Natural killer cell (primary cell): Measurements from ENCODE around the gene COL6A5. TPM values are rescaled to one million over a fixed set of nuclear protein-coding genes. Genes with fewer than 3 reads are reported as not detected.

ENCODE experiments used
- ATAC-seq, 3 donors: fragments of 150-1000 bp in 2 of 3; fragments of 200-7000 bp in 1 of 3; cut with Tn5 transposase; 1 replicate in 1 of 3; 2 replicates in 2 of 3; pipeline ENCODE4 v1.10.0; 2021; ENCODE audit warnings: mild to moderate bottlenecking in 2 of 3, moderate library complexity in 2 of 3
- DNase-seq, 2 donors: peaks; one replicate each; pipeline versions ENCODE4 v3.0.0 to v3.0.0-alpha.2; 2013 to 2021; ENCODE audit warnings: mixed read lengths in 1 of 2
- H3K27ac ChIP-seq: one replicate; pipeline ENCODE4 v1.5.1; 2013; ENCODE audit warnings: mild to moderate bottlenecking, low read length
- H3K27me3 ChIP-seq: one replicate; pipeline ENCODE4 v1.6.1; 2013; ENCODE audit warnings: low read length; ENCODE audit not compliant: control insufficient read depth, insufficient read depth
- H3K36me3 ChIP-seq: one replicate; pipeline ENCODE4 v1.6.1; 2013; ENCODE audit warnings: low read length; ENCODE audit not compliant: control insufficient read depth, insufficient read depth
- H3K4me1 ChIP-seq: one replicate; pipeline ENCODE4 v1.6.1; 2013; ENCODE audit warnings: low read length; ENCODE audit not compliant: control insufficient read depth, insufficient read depth
- H3K4me3 ChIP-seq: one replicate; pipeline ENCODE4 v1.5.1; 2013; ENCODE audit warnings: low read length
- H3K9me3 ChIP-seq: one replicate; pipeline ENCODE4 v1.6.1; 2013; ENCODE audit warnings: low read length; ENCODE audit not compliant: control insufficient read depth, insufficient read depth
- H3K27ac Mint-ChIP-seq, 2 donors: one replicate each; pipeline ENCODE4 v1.8.0; 2022; ENCODE audit warnings: mild to moderate bottlenecking in 2 of 2, mixed read lengths in 2 of 2, moderate library complexity in 1 of 2
- H3K27me3 Mint-ChIP-seq, 2 donors: one replicate each; pipeline ENCODE4 v1.8.0; 2022; ENCODE audit warnings: low read depth in 2 of 2, mixed read lengths in 2 of 2
- H3K36me3 Mint-ChIP-seq: one replicate; pipeline ENCODE4 v1.8.0; 2022; ENCODE audit warnings: mixed read lengths
- H3K4me1 Mint-ChIP-seq, 2 donors: one replicate each; pipeline ENCODE4 v1.8.0; 2022; ENCODE audit warnings: mixed read lengths in 2 of 2
- H3K4me3 Mint-ChIP-seq: one replicate; pipeline ENCODE4 v1.8.0; 2022; ENCODE audit warnings: mild to moderate bottlenecking, moderate library complexity, mixed read lengths
- H3K9me3 Mint-ChIP-seq, 2 donors: one replicate each; pipeline ENCODE4 v1.8.0; 2022; ENCODE audit warnings: mixed read lengths in 2 of 2
- WGBS: methylation state at CpG from one replicate; pipeline ENCODE4 v1.1.7; 2013; ENCODE audit warnings: missing lambda C conversion rate; ENCODE audit not compliant: insufficient coverage; 5-methylcytosine and 5-hydroxymethylcytosine counted together
- intact Hi-C: fragments of 100-400 bp; cut with micrococcal nuclease; formaldehyde crosslinking; loops from one replicate; pipeline ENCODE4 v1.14.2; 2022
- total RNA-seq, 4 donors: library from RNA; stranded (reverse); fragments of 120-200 nt in 1 of 4; gene quantifications; one replicate each; pipeline versions ENCODE4 v1.2.3 to v1.2.4, GENCODE V29; 2013 to 2022
- TF ChIP-seq, protein P1 (sequence below): fragments of 200-600 bp; IDR thresholded peaks from one replicate; pipeline ENCODE4 v1.8.0; 2022; ENCODE audit warnings: antibody characterized with exemption

Gene COL6A5
- total RNA-seq, 3 donors from 2014 or later (not counting 1 experiment from before 2014, with no cell fraction given) = not detected

DNA sequence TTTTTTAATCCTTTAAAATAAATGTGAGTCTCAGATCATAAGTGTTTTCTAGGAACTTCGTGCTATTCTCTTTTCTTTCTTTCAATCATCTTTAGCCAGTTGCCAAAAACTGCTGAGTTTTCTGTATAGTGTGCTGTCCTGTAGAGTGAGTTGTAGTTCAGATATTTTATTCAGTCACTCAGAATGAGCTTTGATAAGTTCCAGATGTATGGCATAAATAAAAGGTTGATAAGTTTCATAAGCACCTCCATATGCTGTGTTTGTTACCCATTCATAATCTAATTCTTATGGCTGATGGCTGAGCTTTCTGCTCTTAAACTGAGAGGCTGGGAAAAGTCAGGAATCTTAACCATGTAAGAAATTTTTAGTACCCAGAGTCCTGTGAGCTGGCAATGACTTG is 112.2 kb downstream of the COL6A5 start:
- H3K27me3 ChIP-seq = no peaks in the 10 kb centered on the region
- H3K27ac Mint-ChIP-seq = no peak overlapping the region
- 60% methylated on average over 1 of the region's 1 CpG for WGBS
- no peaks in the 10 kb centered on the region for H3K4me1 Mint-ChIP-seq
- DNase-seq = no peak
- intact Hi-C loops = no loop called here
- no peak overlapping the region for H3K4me3 Mint-ChIP-seq
- H3K4me3 ChIP-seq = no peak overlapping the region
- no peaks in the 10 kb centered on the region for H3K36me3 ChIP-seq
- H3K4me1 ChIP-seq = no peaks in the 10 kb centered on the region
- no peak overlapping the region for H3K27ac ChIP-seq
- TF ChIP-seq, protein P1, sequence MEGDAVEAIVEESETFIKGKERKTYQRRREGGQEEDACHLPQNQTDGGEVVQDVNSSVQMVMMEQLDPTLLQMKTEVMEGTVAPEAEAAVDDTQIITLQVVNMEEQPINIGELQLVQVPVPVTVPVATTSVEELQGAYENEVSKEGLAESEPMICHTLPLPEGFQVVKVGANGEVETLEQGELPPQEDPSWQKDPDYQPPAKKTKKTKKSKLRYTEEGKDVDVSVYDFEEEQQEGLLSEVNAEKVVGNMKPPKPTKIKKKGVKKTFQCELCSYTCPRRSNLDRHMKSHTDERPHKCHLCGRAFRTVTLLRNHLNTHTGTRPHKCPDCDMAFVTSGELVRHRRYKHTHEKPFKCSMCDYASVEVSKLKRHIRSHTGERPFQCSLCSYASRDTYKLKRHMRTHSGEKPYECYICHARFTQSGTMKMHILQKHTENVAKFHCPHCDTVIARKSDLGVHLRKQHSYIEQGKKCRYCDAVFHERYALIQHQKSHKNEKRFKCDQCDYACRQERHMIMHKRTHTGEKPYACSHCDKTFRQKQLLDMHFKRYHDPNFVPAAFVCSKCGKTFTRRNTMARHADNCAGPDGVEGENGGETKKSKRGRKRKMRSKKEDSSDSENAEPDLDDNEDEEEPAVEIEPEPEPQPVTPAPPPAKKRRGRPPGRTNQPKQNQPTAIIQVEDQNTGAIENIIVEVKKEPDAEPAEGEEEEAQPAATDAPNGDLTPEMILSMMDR = no peak
- ATAC-seq = peak in 1 of 3 donors; percentile 3
- H3K9me3 Mint-ChIP-seq = peaks cover 0 to 2% of the 10 kb centered on the region in 2 donors
- no peaks in the 10 kb centered on the region for H3K9me3 ChIP-seq
- H3K36me3 Mint-ChIP-seq = no peaks in the 10 kb centered on the region
- H3K27me3 Mint-ChIP-seq = no peaks in the 10 kb centered on the region

DNA sequence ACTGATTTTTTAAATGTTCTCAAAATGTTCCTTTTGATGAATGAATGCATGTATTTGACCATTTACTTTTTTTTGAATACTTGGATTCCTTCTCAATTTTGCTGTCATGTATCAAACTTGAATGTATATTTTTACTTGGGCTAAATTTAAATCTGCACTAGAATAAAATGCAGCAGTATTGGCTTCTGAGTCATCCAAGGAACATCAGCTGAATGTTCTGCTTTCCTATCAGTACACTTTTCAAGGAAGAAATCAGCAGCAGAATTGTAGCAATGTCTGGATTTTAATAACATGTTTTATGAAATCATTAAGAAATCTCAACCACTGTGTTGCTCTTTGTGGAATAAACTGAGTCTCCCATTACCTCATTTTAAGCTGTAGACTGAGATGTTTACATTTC is 114.5 kb downstream of the COL6A5 start:
- H3K4me1 ChIP-seq = no peaks in the 10 kb centered on the region
- no peaks in the 10 kb centered on the region for H3K27me3 ChIP-seq
- H3K36me3 ChIP-seq = no peaks in the 10 kb centered on the region
- peaks cover 3% of the 10 kb centered on the region for H3K9me3 ChIP-seq
- Mint-ChIP-seq H3K4me3 (no peak overlapping the region), H3K27me3 (peaks cover 3% of the 10 kb centered on the region in 2 donors), H3K4me1 (no peaks in the 10 kb centered on the region), H3K27ac (no peak overlapping the region), H3K36me3 (no peaks in the 10 kb centered on the region), H3K9me3 (peaks cover 0 to under 1% of the 10 kb centered on the region in 2 donors)
- H3K27ac ChIP-seq = no peak overlapping the region
- DNase-seq = no peak
- H3K4me3 ChIP-seq = no peak overlapping the region
- no peak for ATAC-seq
- TF ChIP-seq, protein P1 = no peak
- intact Hi-C loops = no loop called here

DNA sequence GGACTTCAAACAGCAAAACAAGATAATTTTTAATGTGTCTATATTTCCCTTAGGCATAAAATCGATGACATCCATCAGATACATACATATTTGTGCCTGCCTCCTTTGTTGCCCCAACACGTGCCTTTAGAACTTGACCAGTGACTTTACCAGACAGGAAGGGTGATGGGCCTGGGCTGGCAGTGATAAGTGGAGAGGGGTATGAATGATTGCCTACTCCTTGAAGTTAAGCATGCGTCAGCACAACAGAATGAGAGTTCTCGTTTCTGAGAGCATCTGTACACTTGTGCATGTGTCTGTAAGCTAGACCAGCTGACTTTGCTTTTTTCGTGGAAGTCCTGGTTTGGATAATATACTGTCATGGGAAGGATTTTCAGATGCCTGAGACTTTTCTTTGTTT is 116.6 kb downstream of the COL6A5 start:
- H3K27ac Mint-ChIP-seq = no peak overlapping the region
- 73% methylated on average over 5 of the region's 5 CpGs for WGBS
- H3K9me3 Mint-ChIP-seq = peaks cover 3 to 6% of the 10 kb centered on the region in 2 donors
- ATAC-seq = no peak
- Histone ChIP-seq H3K27ac (no peak overlapping the region), H3K4me3 (no peak overlapping the region), H3K36me3 (no peaks in the 10 kb centered on the region), H3K4me1 (no peaks in the 10 kb centered on the region), H3K27me3 (no peaks in the 10 kb centered on the region), H3K9me3 (peaks cover 3% of the 10 kb centered on the region)
- peaks cover 4 to 6% of the 10 kb centered on the region in 2 donors for H3K27me3 Mint-ChIP-seq
- H3K36me3 Mint-ChIP-seq = no peaks in the 10 kb centered on the region
- intact Hi-C loops = no loop called here
- no peak overlapping the region for H3K4me3 Mint-ChIP-seq
- TF ChIP-seq, protein P1 = no peak
- DNase-seq = no peak
- H3K4me1 Mint-ChIP-seq = no peaks in the 10 kb centered on the region

DNA sequence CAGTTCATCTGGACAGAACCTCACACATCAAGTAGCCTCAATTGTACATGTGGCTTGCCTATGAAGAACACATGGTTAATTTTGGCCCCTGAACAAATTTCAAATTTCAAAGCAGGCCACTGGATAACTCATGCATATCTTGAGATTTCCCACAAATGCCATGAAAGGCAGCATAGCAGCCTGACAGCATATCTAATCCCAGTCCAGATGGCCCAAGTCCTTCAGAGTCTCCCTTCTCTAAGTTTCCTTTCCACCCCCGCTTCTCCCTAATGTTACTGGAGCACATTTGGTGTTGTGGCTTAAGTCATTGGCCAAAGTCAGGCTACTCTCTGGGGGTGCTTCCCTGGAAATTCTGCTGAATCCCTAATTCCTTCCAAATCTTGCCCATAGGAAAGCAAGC is 117.7 kb downstream of the COL6A5 start:
- no peaks in the 10 kb centered on the region for H3K36me3 Mint-ChIP-seq
- H3K27ac Mint-ChIP-seq = no peak overlapping the region
- no peak for ATAC-seq
- WGBS = 100% methylated on average over 1 of the region's 1 CpG
- no peak for DNase-seq
- Histone ChIP-seq H3K4me1 (no peaks in the 10 kb centered on the region), H3K9me3 (peaks cover 3% of the 10 kb centered on the region), H3K36me3 (no peaks in the 10 kb centered on the region), H3K4me3 (no peak overlapping the region), H3K27me3 (no peaks in the 10 kb centered on the region), H3K27ac (no peak overlapping the region)
- intact Hi-C loops = no loop called here
- H3K9me3 Mint-ChIP-seq = peaks cover 3 to 6% of the 10 kb centered on the region in 2 donors
- no peak overlapping the region for H3K4me3 Mint-ChIP-seq
- TF ChIP-seq, protein P1 = no peak
- H3K27me3 Mint-ChIP-seq = peaks cover 4 to 6% of the 10 kb centered on the region in 2 donors
- H3K4me1 Mint-ChIP-seq = no peaks in the 10 kb centered on the region
